C4-2B (cell line): ENCODE results near the gene LAMB1.
"Not testable (repeated sequence)": the region's sequence is repeated elsewhere in the genome, so short reads cannot be mapped to it uniquely, and the experiment has no call there.

Experiments
- H3K27ac ChIP-seq: fragments of 450-650 bp; 2 replicates; pipeline ENCODE4 v1.5.1; 2017
- CTCF ChIP-seq: fragments of 450-650 bp; conservative IDR thresholded peaks from 2 replicates; pipeline ENCODE4 v1.5.1; 2017; ENCODE audit warnings: mild to moderate bottlenecking
- ZFX ChIP-seq: fragments of 450-650 bp; IDR thresholded peaks from 2 replicates; pipeline ENCODE4 v1.6.1; 2017

LAMB1 gene

GRCh38 chr7:107890962-107891635 is 111.9 kb downstream of the LAMB1 start, which contains the start of gene DLD:
TSS of gene DLD (plus strand) at chr7:107891183. CDS start at chr7:107891251, 68 bp downstream.
- peak within 1 kb of the TSS; percentile 89 for H3K27ac ChIP-seq
- TF ChIP-seq ZFX (peak; percentile 98), CTCF (no peak)

GRCh38 chr7:107890493-107890961 is 112.4 kb downstream of the LAMB1 start:
- H3K27ac ChIP-seq, result peak overlapping the region; percentile 89
- TF ChIP-seq ZFX (no peak), CTCF (no peak)

GRCh38 chr7:107889992-107890391 is 113.0 kb downstream of the LAMB1 start:
- H3K27ac ChIP-seq, result no peak overlapping the region
- no peak for TF ChIP-seq CTCF
- TF ChIP-seq ZFX, result no peak

GRCh38 chr7:107887827-107888226 is 115.1 kb downstream of the LAMB1 start:
- H3K27ac ChIP-seq, result not testable (repeated sequence)

- no peak overlapping the region for H3K27ac ChIP-seq
- TF ChIP-seq CTCF, result no peak
- no peak for TF ChIP-seq ZFX
Measured at GRCh38 chr7:107884066-107884818, 118.7 kb downstream of the LAMB1 start.

GRCh38 chr7:107882766-107883165 is 120.2 kb downstream of the LAMB1 start:
- H3K27ac ChIP-seq, result no peak overlapping the region
- no peak for TF ChIP-seq CTCF

GRCh38 chr7:107879400-107880035 is 123.4 kb downstream of the LAMB1 start:
- no peak overlapping the region for H3K27ac ChIP-seq
- no peak for TF ChIP-seq ZFX
- TF ChIP-seq CTCF, result peak; percentile 97
